ENCODE data around the gene PIK3C3. TPM values are rescaled to one million over a fixed set of nuclear protein-coding genes. Genes with fewer than 3 reads are reported as not detected.

Gene PIK3C3
- total RNA-seq, 1 experiment from 2014 or later: 50.8 TPM

GRCh38 chr18:42080340-42080739 lies 125.3 kb downstream of the PIK3C3 start:
- CTCF ChIA-PET: no interaction called here
- Histone ChIP-seq H3K27me3 (replicated peaks; ENCODE audit: insufficient read depth, low read depth, low read length, poor library complexity) (no peaks in the 10 kb centered on the region), H3K4me3 (ENCODE audit: low read depth, low read length, poor library complexity, severe bottlenecking) (no peak overlapping the region), H3K27ac (ENCODE audit: low read depth, low read length, poor library complexity, severe bottlenecking) (no peak overlapping the region), H3K36me3 (ENCODE audit: insufficient read depth, low read length, poor library complexity, severe bottlenecking) (no peaks in the 10 kb centered on the region), H3K9me3 (ENCODE audit: low read depth, low read length, poor library complexity, severe bottlenecking) (no peaks in the 10 kb centered on the region), H3K4me1 (ENCODE audit: insufficient read depth, low read length, poor library complexity, severe bottlenecking) (no peaks in the 10 kb centered on the region)
- TF ChIP-seq EZH2 (IDR thresholded peaks at IDR 0.05; ENCODE audit: borderline replicate concordance, low read depth, low read length, poor library complexity, severe bottlenecking) (no peak), CTCF (conservative IDR thresholded peaks at IDR 0.05; ENCODE audit: low read depth, low read length) (no peak)
- DNase-seq (ENCODE audit: low spot score): no peak
- BruUV-seq (replicated peaks): no TSS peak
- intact Hi-C loops (cut with micrococcal nuclease; ENCODE audit: unreplicated experiment): no loop called here
- POLR2A ChIA-PET (ENCODE audit: low non-redundant PET): no interaction called here

GRCh38 chr18:42082415-42083234 lies 127.6 kb downstream of the PIK3C3 start:
- BruUV-seq (replicated peaks): no TSS peak

GRCh38 chr18:42086288-42086687 lies 131.3 kb downstream of the PIK3C3 start:
- POLR2A ChIA-PET (ENCODE audit: low non-redundant PET): no interaction called here
- Histone ChIP-seq H3K27ac (ENCODE audit: low read depth, low read length, poor library complexity, severe bottlenecking) (no peak overlapping the region), H3K4me3 (ENCODE audit: low read depth, low read length, poor library complexity, severe bottlenecking) (no peak overlapping the region), H3K36me3 (ENCODE audit: insufficient read depth, low read length, poor library complexity, severe bottlenecking) (no peaks in the 10 kb centered on the region), H3K9me3 (ENCODE audit: low read depth, low read length, poor library complexity, severe bottlenecking) (no peaks in the 10 kb centered on the region), H3K4me1 (ENCODE audit: insufficient read depth, low read length, poor library complexity, severe bottlenecking) (no peaks in the 10 kb centered on the region), H3K27me3 (replicated peaks; ENCODE audit: insufficient read depth, low read depth, low read length, poor library complexity) (no peaks in the 10 kb centered on the region)
- CTCF ChIA-PET: no interaction called here
- no peak for DNase-seq (ENCODE audit: low spot score)
- no TSS peak for BruUV-seq (replicated peaks)
- intact Hi-C loops (cut with micrococcal nuclease; ENCODE audit: unreplicated experiment): no loop called here
- TF ChIP-seq EZH2 (IDR thresholded peaks at IDR 0.05; ENCODE audit: borderline replicate concordance, low read depth, low read length, poor library complexity, severe bottlenecking) (no peak), CTCF (conservative IDR thresholded peaks at IDR 0.05; ENCODE audit: low read depth, low read length) (no peak)

More at GRCh38 chr18:42082415-42083234, 127.6 kb downstream of the PIK3C3 start:
- intact Hi-C loops (cut with micrococcal nuclease; ENCODE audit: unreplicated experiment): no loop called here
- Histone ChIP-seq H3K4me1 (ENCODE audit: insufficient read depth, low read length, poor library complexity, severe bottlenecking) (no peaks in the 10 kb centered on the region), H3K9me3 (ENCODE audit: low read depth, low read length, poor library complexity, severe bottlenecking) (no peaks in the 10 kb centered on the region), H3K27me3 (replicated peaks; ENCODE audit: insufficient read depth, low read depth, low read length, poor library complexity) (no peaks in the 10 kb centered on the region), H3K27ac (ENCODE audit: low read depth, low read length, poor library complexity, severe bottlenecking) (no peak overlapping the region), H3K36me3 (ENCODE audit: insufficient read depth, low read length, poor library complexity, severe bottlenecking) (no peaks in the 10 kb centered on the region), H3K4me3 (ENCODE audit: low read depth, low read length, poor library complexity, severe bottlenecking) (no peak overlapping the region)
- DNase-seq (ENCODE audit: low spot score): no peak
- ChIA-PET CTCF (no interaction called here), POLR2A (ENCODE audit: low non-redundant PET) (no interaction called here)
- TF ChIP-seq CTCF (conservative IDR thresholded peaks at IDR 0.05; ENCODE audit: low read depth, low read length): no peak
- TF ChIP-seq EZH2 (IDR thresholded peaks at IDR 0.05; ENCODE audit: borderline replicate concordance, low read depth, low read length, poor library complexity, severe bottlenecking): no peak

Measured in A673 (cell line).